NB4 (cell line): Measurements from ENCODE around the gene CFAP161.

Source experiments
- CTCF ChIP-seq: IDR thresholded peaks from one replicate; pipeline ENCODE4 v1.5.1; 2012; ENCODE audit warnings: low read depth, low read length
- POLR2A ChIP-seq: IDR thresholded peaks from 2 replicates; pipeline ENCODE4 v1.6.1; 2011; ENCODE audit warnings: mild to moderate bottlenecking; ENCODE audit not compliant: insufficient read length; ENCODE audit errors: extremely low read depth

GRCh38 chr15:81133782-81134461, at the start of gene CFAP161:
- no peak for TF ChIP-seq CTCF
- TF ChIP-seq POLR2A: no peak
